Midbrain (tissue), 1 donor: Measurements from ENCODE around the gene HTR4.
"Not testable (repeated sequence)": the region's sequence is repeated elsewhere in the genome, so short reads cannot be mapped to it uniquely, and the experiment has no call there.

Experiments
- DNase-seq: peaks from one replicate; lab custom pipeline; 2025; lab: John Stamatoyannopoulos, UW

The HTR4 gene

DNA sequence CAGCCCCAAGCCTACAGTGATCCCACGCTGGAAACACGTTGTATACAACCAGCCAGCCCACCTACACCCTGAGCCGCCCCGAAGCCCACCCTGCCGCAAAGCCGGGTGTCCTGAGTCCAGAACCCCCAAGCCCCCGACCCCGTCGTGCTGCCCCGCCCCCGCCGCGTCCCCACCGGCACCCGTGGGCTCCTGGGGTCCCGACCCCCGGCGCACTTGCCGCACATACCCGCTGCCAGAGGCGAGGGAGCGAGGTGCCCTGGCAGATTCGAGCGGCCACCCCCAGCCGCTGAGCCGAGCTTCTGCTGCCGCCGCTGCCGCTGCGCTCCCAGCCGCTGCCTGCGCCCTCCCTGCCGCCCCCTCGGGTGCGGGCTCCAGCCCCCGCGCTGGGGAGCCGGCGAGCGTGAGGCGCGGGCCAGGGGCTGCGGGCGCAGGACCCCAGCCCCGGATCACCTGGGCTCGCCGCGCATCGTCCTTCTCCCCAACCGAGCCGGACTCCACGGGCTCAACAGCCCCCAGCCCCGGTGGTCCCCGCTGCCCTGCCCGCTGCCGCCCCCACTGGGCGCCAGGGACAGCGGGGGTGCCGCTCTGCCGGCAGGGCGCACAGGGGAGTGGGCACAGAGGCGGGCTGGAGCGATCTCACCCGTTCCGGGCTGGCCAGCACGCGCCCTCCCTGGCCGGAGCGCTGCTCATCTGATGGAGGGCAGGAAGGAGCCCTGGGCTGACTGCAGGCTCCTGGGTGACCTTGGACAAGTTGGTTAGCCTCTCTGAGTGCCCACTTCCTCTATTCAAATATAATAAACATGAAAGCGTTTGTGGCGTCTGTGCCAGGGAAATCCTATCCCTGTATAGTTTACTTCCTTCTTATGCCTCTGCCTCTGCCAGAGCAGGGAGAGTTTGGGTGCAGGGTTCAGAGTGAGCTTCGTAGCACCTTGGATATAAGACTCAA is at the start of gene HTR4:
TSS of gene HTR4 (minus strand) at position 692 of the 946 bp plus-strand sequence. CDS start 17,513 bp downstream, outside the sequence.
- no peak for DNase-seq

GRCh38 chr5:148702019-148702596 is 47.8 kb upstream of the HTR4 start:
- DNase-seq = no peak

DNA sequence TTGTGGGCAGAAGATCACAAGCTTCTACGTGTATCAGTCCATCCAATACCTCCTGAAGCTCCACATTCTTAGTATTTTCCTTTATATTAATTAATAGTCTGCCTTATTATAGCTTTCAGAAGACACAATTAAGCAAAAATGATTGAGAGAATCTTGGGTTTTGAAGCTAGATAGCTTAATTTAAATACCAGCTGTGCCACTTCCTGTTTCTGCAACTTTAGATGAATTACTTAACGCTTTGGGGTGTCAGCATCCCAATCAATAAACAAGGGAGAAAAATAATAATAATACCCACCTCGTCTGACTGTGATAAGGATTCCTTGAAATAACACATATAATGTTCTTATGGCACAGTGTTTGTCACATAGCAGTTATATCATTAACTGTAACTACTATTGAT is 44.7 kb upstream of the HTR4 start:
- DNase-seq = no peak

DNA sequence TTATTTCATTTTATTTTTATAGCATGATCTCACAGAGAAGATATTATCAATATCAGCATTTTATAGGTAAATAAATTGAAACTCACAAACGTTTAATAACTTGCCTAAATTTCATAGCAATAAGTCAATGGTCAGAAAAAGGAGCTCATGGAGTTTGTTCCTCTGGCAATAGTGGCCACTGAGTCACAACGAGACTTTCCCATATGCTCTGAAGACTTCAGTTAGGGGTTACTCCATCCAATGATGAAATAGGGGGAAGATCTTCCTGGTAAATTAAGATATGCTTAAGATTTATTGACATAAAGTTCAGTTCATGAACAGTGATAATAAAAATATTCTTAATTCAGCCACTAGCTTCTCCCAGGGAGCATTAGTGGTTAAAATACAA is 43.5 kb upstream of the HTR4 start:
- no peak for DNase-seq

DNA sequence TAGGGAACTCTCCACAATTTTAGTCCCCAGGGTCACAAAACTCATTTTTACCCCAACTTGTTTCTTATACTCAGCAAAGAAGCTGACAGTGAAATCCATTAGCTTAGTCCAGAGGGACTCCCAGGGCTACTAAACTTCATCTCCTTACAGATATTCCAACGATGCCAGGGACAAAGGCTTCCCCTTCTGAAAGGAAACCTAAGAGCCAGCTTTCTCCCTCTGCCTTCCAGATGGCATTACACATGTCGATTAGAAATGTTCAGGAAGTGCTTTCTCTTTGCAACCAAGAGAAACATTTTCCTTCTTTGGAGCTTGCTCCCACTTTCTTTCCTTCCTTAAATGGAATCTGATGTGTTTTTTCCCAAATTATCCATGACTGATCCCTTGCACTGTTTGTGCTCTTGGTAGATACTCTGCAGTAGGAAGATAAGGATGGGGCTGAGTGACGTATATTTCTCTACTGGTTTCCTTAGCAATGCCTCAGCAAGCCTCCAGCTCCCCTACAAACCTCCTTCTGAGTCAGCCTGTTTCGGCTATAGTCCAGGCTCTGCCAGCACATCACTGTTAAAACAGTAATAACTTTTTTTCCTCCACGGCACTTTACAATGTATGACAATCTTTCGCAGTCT is 43.0 kb upstream of the HTR4 start:
- no peak for DNase-seq

- DNase-seq = no peak
Measured at GRCh38 chr5:148696187-148697036, 42.1 kb upstream of the HTR4 start.

DNA sequence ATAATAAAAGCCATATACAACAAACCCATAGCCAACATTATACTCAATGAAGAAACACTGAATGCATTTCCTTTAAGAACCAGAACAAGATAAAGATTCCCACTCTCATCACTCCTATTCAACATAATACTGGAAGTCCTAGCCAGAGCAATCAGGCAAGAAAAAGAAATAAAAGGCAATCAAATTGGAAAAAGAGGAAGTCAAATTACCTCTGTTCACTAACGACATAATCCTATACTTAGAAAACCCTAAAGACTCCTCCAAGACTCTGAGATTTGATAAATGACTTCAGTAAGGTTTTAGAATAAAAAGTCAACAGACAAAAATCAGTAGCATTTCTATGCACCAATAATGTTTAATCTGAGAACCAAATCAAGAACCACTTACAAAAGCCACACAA is 36.6 kb upstream of the HTR4 start:
- no peak for DNase-seq

DNA sequence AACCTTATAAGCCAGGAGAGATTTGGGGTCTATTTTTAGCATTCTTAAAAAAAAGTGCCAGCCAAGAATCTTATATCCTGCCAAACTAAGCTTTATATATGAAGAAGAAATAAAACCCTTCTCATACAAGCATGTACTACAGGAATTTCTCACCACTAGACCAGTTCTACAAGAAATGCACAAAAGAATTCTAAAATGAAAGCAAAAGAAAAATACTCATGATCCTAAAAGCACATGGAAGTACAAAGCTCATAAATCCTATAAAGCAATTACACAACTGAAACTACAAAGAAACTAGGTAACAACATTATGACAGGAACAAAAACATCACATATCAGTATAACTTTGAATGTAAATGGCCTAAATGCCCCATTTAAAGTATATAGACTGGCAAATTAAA is 34.5 kb upstream of the HTR4 start:
- DNase-seq = no peak

GRCh38 chr5:148687871-148688270 is 33.5 kb upstream of the HTR4 start:
- no peak for DNase-seq

GRCh38 chr5:148687427-148687826 is 33.1 kb upstream of the HTR4 start:
- no peak for DNase-seq

- no peak for DNase-seq
Measured at GRCh38 chr5:148686660-148687059, 32.3 kb upstream of the HTR4 start.

DNA sequence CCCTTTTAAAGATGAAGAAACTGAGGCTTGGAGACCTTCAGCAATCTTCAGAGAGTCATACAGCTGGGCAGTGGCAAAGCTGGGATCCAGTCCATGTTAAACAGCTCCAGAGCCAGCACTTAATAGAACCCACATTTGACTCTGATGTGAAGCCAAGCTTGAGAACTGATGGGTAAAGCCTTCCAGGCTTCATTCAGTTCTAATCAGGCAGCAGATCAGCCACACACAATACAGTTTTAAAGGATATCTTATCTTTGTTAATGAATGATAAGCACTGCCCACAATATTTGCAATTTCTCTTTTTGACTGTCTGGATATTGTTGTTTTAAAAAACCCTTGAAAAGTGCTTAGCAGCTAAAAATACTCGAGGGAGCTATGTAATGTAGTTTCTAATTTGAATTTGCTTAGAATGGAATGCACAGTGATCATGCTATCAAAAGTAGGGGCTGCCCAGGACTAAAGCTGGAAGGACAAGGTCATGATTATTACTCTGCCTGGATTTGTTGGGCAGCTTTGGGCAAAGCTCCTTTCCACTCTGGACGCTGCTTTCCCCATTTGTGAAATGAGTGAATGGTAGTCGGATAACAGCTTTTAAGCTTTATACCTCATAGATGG is 31.3 kb upstream of the HTR4 start:
- no peak for DNase-seq

DNA sequence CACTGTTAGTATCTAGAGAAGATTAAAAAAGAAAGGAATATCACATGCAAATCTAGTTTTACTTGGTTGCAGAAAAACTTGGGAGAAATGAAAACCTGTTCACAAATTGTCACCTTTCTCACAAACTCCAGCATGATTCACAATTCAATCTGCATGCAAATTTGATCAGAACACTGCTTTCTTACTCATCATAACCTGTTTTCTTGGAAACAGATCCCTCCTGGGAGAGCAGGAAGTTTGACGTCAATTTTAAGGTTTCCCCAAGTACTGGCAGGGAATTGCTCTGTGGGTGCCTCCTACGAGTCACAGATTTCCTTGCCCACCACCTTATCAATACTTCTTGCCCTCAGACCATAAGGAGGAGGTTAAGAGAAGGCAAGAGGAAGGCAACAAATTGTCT is 30.2 kb upstream of the HTR4 start:
- no peak for DNase-seq

GRCh38 chr5:148683651-148684050 is 29.3 kb upstream of the HTR4 start:
- no peak for DNase-seq

- no peak for DNase-seq
Measured at GRCh38 chr5:148682058-148683026, 28.0 kb upstream of the HTR4 start.

DNA sequence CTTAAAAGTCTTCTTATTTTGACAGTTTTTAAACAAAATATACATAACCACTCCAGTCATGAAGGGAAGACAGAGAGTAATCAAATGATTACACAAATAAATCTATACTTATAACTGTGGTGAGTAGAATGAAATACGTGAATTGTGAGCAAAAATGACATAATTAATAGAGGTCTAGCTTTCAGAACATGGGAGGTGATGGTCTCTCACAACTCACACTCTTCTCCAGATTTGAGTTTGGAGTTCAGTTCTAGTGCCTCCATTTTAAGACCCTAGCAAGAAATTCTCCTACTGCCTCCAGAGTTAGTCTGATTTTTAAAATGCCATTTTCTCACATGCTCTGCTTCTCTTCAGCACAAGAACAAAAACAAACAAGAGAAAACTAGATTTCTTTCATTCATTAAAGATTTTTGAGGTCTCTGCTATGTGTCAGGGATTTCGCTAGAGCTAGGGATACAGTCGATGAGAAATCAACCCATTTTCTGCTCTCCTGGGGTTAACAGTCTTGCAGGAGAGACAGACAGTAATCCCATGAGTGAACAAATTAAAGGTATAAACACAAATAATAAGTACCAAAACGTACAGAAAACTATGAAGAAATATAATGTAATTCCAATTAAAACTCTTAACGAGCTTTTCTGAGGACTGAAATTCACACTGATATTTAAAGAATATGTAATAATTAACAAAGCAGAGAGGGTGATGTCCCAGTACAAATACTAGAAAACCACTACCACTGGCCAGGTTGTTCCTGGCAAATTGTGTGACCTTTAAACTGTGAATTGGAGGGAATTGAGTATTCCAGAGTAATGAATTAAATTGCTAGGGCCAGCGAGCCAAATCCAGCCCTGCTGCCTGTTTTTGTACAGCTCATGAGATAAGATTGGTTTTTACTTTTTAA is 27.1 kb upstream of the HTR4 start:
- no peak for DNase-seq

DNA sequence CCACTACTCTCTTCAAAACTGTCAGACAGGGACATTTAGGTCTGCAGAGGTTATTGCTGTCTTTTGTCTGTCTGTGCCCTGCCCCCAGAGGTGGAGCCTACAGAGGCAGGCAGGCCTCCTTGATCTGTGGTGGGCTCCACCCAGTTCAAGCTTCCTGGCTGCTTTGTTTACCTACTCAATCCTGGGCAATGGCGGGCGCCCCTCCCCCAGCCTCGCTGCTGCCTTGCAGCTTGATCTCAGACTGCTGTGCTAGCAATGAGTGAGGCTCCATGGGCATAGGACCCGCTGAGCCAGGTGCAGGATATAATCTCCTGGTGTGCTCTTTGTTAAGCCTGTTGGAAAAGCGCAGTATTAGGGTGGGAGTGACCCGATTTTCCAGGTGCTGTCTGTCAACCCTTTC is 19.4 kb upstream of the HTR4 start:
- DNase-seq = not testable (repeated sequence)

- no peak for DNase-seq
Measured at GRCh38 chr5:148666353-148666752, 12.0 kb upstream of the HTR4 start.

- no peak for DNase-seq
Measured at GRCh38 chr5:148665431-148665830, 11.1 kb upstream of the HTR4 start.
